Right cardiac atrium (tissue), 5 donors: ENCODE measurements around the gene SELPLG. TPM values are rescaled to one million over a fixed set of nuclear protein-coding genes. Genes with fewer than 3 reads are reported as not detected.

Experiments used
- ATAC-seq, 2 donors: fragments of 200-7000 bp; cut with Tn5 transposase; one replicate each; pipeline versions ENCODE4 v1.8.0 to v1.9.1; 2020; ENCODE audit warnings: moderate library complexity in 2 of 2, mild to moderate bottlenecking in 1 of 2
- DNase-seq, 3 donors: peaks; one replicate each; pipeline ENCODE4 v3.0.0-alpha.2; 2020
- H3K27ac ChIP-seq: one replicate; pipeline ENCODE4 v1.5.1; 2013; ENCODE audit warnings: mild to moderate bottlenecking, low read length, control low read depth, moderate library complexity
- H3K27me3 ChIP-seq: one replicate; pipeline ENCODE4 v1.6.1; 2013; ENCODE audit not compliant: control insufficient read depth, insufficient read depth
- H3K4me1 ChIP-seq: one replicate; pipeline ENCODE4 v1.6.1; 2013; ENCODE audit warnings: low read length; ENCODE audit not compliant: control insufficient read depth, insufficient read depth
- H3K4me3 ChIP-seq: one replicate; pipeline ENCODE4 v1.5.1; 2013; ENCODE audit warnings: low read length, control low read depth
- H3K9me3 ChIP-seq: one replicate; pipeline ENCODE4 v1.6.1; 2013; ENCODE audit warnings: low read length; ENCODE audit not compliant: control insufficient read depth
- WGBS: extraction: QIAGEN DNeasy Blood & Tissue Kit; methylation state at CpG from one replicate; pipeline ENCODE4 v1.1.7; 2013; 5-methylcytosine and 5-hydroxymethylcytosine counted together
- intact Hi-C, 4 donors: fragments of 100-400 bp; cut with DNase I; formaldehyde crosslinking; loops; one replicate each; pipeline versions ENCODE4 v1.11.0 to v1.14.0; 2022 to 2023
- polyA plus RNA-seq: library from polyadenylated mRNA; stranded (reverse); fragments of 200-250 nt; gene quantifications from one replicate; pipeline ENCODE4 v1.2.3, GENCODE V29; 2013
- total RNA-seq, 4 donors: library from RNA; stranded (reverse); fragmentation: NEBNext Ultra II Directional; extraction: Animal tissue kit (Norgen Biotek cat#: 25700); gene quantifications; one replicate each; pipeline ENCODE4 v1.2.1, GENCODE V29; 2021
- donor health status: healthy with polysubstance abuse.
- donor health status: DM: no; HTN: yes; CAD: no.
- donor health status: DM: no; HTN: no; CAD: no.
- donor health status: DM: no; HTN: yes; CAD: no; lungs with severe emphysema.
- donor health status: DM: yes; HTN: yes; CAD: no.

The SELPLG gene
- total and polyA plus RNA-seq, 5 donors = 1.9 to 6.2 (median 3.8) TPM

- H3K27ac ChIP-seq = no peak overlapping the region
- peak; percentile 78 to 81 for ATAC-seq
- no peak overlapping the region for H3K4me3 ChIP-seq
- no peaks in the 10 kb centered on the region for H3K4me1 ChIP-seq
- H3K9me3 ChIP-seq = no peaks in the 10 kb centered on the region
- DNase-seq = peak; percentile 79 to 91 (median 91)
- H3K27me3 ChIP-seq = no peaks in the 10 kb centered on the region
- 10% methylated on average over 16 of the region's 16 CpGs for WGBS
- intact Hi-C loops = loop anchor here (2.0 to 5.0 kb wide), 4 partner anchors 46 to 54 kb away; no protein-coding TSS in a partner anchor
Observed at GRCh38 chr12:108618079-108618952, 15.4 kb downstream of the SELPLG start.

GRCh38 chr12:108616941-108617858 lies 16.5 kb downstream of the SELPLG start:
- no peak overlapping the region for H3K4me3 ChIP-seq
- WGBS = 74% methylated on average over 14 of the region's 14 CpGs
- H3K27me3 ChIP-seq = no peaks in the 10 kb centered on the region
- H3K9me3 ChIP-seq = no peaks in the 10 kb centered on the region
- no peaks in the 10 kb centered on the region for H3K4me1 ChIP-seq
- DNase-seq (no peak), ATAC-seq (peak in 1 of 2 donors; percentile 49)
- no peak overlapping the region for H3K27ac ChIP-seq
- intact Hi-C loops = loop anchor here in 2 of 4 donors (5.0 kb wide), 2 partner anchors 45 to 50 kb away; no protein-coding TSS in a partner anchor

- no peak for DNase-seq
- intact Hi-C loops = loop anchor here in 2 of 4 donors (5.0 kb wide), 2 partner anchors 44 to 49 kb away; no protein-coding TSS in a partner anchor
- WGBS = 93% methylated on average over 2 of the region's 2 CpGs
- no peak overlapping the region for H3K27ac ChIP-seq
- H3K27me3 ChIP-seq = no peaks in the 10 kb centered on the region
- no peaks in the 10 kb centered on the region for H3K4me1 ChIP-seq
- no peaks in the 10 kb centered on the region for H3K9me3 ChIP-seq
- no peak overlapping the region for H3K4me3 ChIP-seq
- no peak for ATAC-seq
Observed at GRCh38 chr12:108616359-108616758, 17.3 kb downstream of the SELPLG start.

GRCh38 chr12:108615918-108616317 lies 17.8 kb downstream of the SELPLG start:
- Histone ChIP-seq H3K9me3 (no peaks in the 10 kb centered on the region), H3K4me3 (no peak overlapping the region), H3K27me3 (no peaks in the 10 kb centered on the region), H3K27ac (no peak overlapping the region), H3K4me1 (no peaks in the 10 kb centered on the region)
- intact Hi-C loops = loop anchor here in 2 of 4 donors (5.0 kb wide), 2 partner anchors 44 to 49 kb away; no protein-coding TSS in a partner anchor
- no peak for DNase-seq
- 83% methylated on average over 1 of the region's 1 CpG for WGBS
- ATAC-seq = no peak

GRCh38 chr12:108614639-108615038 lies 19.1 kb downstream of the SELPLG start:
- Histone ChIP-seq H3K4me3 (no peak overlapping the region), H3K27ac (no peak overlapping the region), H3K4me1 (no peaks in the 10 kb centered on the region), H3K9me3 (no peaks in the 10 kb centered on the region), H3K27me3 (no peaks in the 10 kb centered on the region)
- ATAC-seq (no peak), DNase-seq (no peak)
- 87% methylated on average over 6 of the region's 6 CpGs for WGBS
- intact Hi-C loops = loop anchor here in 3 of 4 donors (5.0 kb wide), 3 partner anchors 37 to 47 kb away; no protein-coding TSS in a partner anchor

GRCh38 chr12:108614041-108614440 lies 19.7 kb downstream of the SELPLG start:
- Histone ChIP-seq H3K4me3 (no peak overlapping the region), H3K9me3 (no peaks in the 10 kb centered on the region), H3K27ac (no peak overlapping the region), H3K27me3 (no peaks in the 10 kb centered on the region), H3K4me1 (no peaks in the 10 kb centered on the region)
- no peak for ATAC-seq
- intact Hi-C loops = loop anchor here in 1 of 4 donors (5.0 kb wide), 1 partner anchor 37 kb away; no protein-coding TSS in a partner anchor
- WGBS = 81% methylated on average over 4 of the region's 4 CpGs
- no peak for DNase-seq

GRCh38 chr12:108613548-108613947 lies 20.1 kb downstream of the SELPLG start:
- no peaks in the 10 kb centered on the region for H3K4me1 ChIP-seq

GRCh38 chr12:108612788-108613282 lies 20.9 kb downstream of the SELPLG start:
- 81% methylated on average over 8 of the region's 8 CpGs for WGBS
- no peaks in the 10 kb centered on the region for H3K9me3 ChIP-seq
- DNase-seq = no peak
- H3K4me3 ChIP-seq = no peak overlapping the region
- no peak for ATAC-seq
- H3K27ac ChIP-seq = no peak overlapping the region
- intact Hi-C loops = loop anchor here in 1 of 4 donors (5.0 kb wide), 1 partner anchor 36 kb away; no protein-coding TSS in a partner anchor
- no peaks in the 10 kb centered on the region for H3K4me1 ChIP-seq
- no peaks in the 10 kb centered on the region for H3K27me3 ChIP-seq

More at GRCh38 chr12:108613548-108613947, 20.1 kb downstream of the SELPLG start:
- Histone ChIP-seq H3K4me3 (no peak overlapping the region), H3K27ac (no peak overlapping the region), H3K9me3 (no peaks in the 10 kb centered on the region), H3K27me3 (no peaks in the 10 kb centered on the region)
- intact Hi-C loops = loop anchor here in 1 of 4 donors (5.0 kb wide), 1 partner anchor 36 kb away; no protein-coding TSS in a partner anchor
- ATAC-seq (no peak), DNase-seq (no peak)
- 61% methylated on average over 9 of the region's 9 CpGs for WGBS

- Histone ChIP-seq H3K27ac (no peak overlapping the region), H3K4me3 (no peak overlapping the region), H3K9me3 (no peaks in the 10 kb centered on the region), H3K27me3 (no peaks in the 10 kb centered on the region), H3K4me1 (no peaks in the 10 kb centered on the region)
- ATAC-seq = no peak
- DNase-seq = peak in 1 of 3 donors; percentile 47
- WGBS = 62% methylated on average over 5 of the region's 5 CpGs
- intact Hi-C loops = loop anchor here in 1 of 4 donors (5.0 kb wide), 1 partner anchor 35 kb away; no protein-coding TSS in a partner anchor
Observed at GRCh38 chr12:108611884-108612415, 21.7 kb downstream of the SELPLG start.
